Body of pancreas (tissue), 4 donors: ENCODE measurements around the gene VPS13C. TPM values are rescaled to one million over a fixed set of nuclear protein-coding genes. Genes with fewer than 3 reads are reported as not detected.

Experiments used
- ATAC-seq: fragments of 150-250 bp; one replicate; pipeline ENCODE4 v1.9.1; 2016
- DNase-seq, 4 donors: peaks; one replicate each; pipeline ENCODE4 v3.0.0-alpha.2; 2019
- H3K27ac ChIP-seq, 4 donors: fragments of 200-600 bp; sonication (generic); 1 replicate in 3 of 4; 2 replicates in 1 of 4; pipeline versions ENCODE4 v1.5.1 to v1.6.1; 2016 to 2019; ENCODE audit warnings: mild to moderate bottlenecking in 1 of 4, mixed read lengths in 1 of 4, moderate library complexity in 1 of 4
- H3K27me3 ChIP-seq, 2 donors: fragments of 200-600 bp; sonication (generic); one replicate each; pipeline ENCODE4 v1.6.0; 2016; ENCODE audit warnings: mild to moderate bottlenecking in 1 of 2
- H3K36me3 ChIP-seq, 2 donors: fragments of 200-600 bp; sonication (generic); replicated peaks in 1 of 2; 2 replicates each; pipeline ENCODE4 v1.5.1; 2016; ENCODE audit warnings: low read depth in 2 of 2; ENCODE audit not compliant: insufficient read depth in 1 of 2
- H3K4me1 ChIP-seq: fragments of 200-600 bp; sonication (generic); one replicate; pipeline ENCODE4 v1.6.0; 2016
- H3K4me3 ChIP-seq, 2 donors: fragments of 200-600 bp; sonication (generic); 1 replicate in 1 of 2; 2 replicates in 1 of 2; pipeline ENCODE4 v1.5.1; 2016 to 2019
- H3K9me3 ChIP-seq, 3 donors: fragments of 200-600 bp; sonication (generic); 1 replicate in 2 of 3; 2 replicates in 1 of 3; pipeline ENCODE4 v1.5.1; 2016
- POLR2A ChIP-seq, 3 donors: fragments of 450-650 bp; IDR thresholded peaks; one replicate each; pipeline ENCODE4 v1.6.1; 2016; ENCODE audit warnings: antibody characterized with exemption in 3 of 3, mild to moderate bottlenecking in 2 of 3
- WGBS, 2 donors: methylation state at CpG; one replicate each; pipeline ENCODE4 v1.1.5; 2017; 5-methylcytosine and 5-hydroxymethylcytosine counted together
- intact Hi-C: fragments of 100-400 bp; cut with DNase I; formaldehyde crosslinking; loops from one replicate; pipeline ENCODE4 v1.15.1; 2023
- total RNA-seq, 2 donors: library from RNA; depleted of rRNA; stranded (reverse); fragments of >200 nt; gene quantifications; one replicate each; pipeline ENCODE4 v1.1.0, GENCODE V29; 2016
- TF ChIP-seq, protein P1 (sequence below), 7 experiments: fragments of 450-650 bp in 4 of 7; fragments of 200-600 bp in 3 of 7; sonication (generic) in 3 of 7; IDR thresholded peaks; one replicate each; pipeline ENCODE4 v1.5.1; 2016 to 2019; ENCODE audit warnings: antibody characterized with exemption in 7 of 7

Gene VPS13C
- total RNA-seq, 2 donors from 2014 or later, result 67.2 to 68.6 TPM

DNA sequence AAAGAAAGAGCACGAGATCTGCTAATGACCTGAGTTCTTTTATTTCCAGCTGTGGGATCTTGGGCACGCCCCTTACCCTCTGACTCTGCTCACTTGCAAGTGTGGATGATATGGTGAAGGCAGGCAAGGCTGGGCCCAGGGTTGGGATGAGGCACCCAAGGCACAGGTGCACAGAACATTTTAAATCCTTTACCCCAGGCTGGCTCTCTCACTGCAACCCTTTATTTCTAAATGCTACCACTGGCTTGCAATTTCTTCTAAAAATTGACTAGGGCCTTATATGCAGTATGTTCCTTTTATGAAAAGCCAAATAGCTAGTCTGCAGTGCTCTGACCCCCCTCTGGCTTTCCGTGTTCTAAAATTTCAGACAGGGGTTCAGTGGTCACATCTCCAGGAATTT lies 237.7 kb downstream of the VPS13C start:
- Histone ChIP-seq H3K27me3 (no peaks in the 10 kb centered on the region), H3K9me3 (no peaks in the 10 kb centered on the region), H3K4me1 (no peaks in the 10 kb centered on the region), H3K27ac (no peak overlapping the region), H3K4me3 (no peak overlapping the region), H3K36me3 (no peaks in the 10 kb centered on the region)
- intact Hi-C loops, result no loop called here
- 83% methylated on average over 3 of the region's 3 CpGs for WGBS, 2 donors
- ATAC-seq (no peak), DNase-seq (no peak)
- TF ChIP-seq POLR2A (IDR thresholded peaks at IDR 0.05), result no peak
- TF ChIP-seq, protein P1, sequence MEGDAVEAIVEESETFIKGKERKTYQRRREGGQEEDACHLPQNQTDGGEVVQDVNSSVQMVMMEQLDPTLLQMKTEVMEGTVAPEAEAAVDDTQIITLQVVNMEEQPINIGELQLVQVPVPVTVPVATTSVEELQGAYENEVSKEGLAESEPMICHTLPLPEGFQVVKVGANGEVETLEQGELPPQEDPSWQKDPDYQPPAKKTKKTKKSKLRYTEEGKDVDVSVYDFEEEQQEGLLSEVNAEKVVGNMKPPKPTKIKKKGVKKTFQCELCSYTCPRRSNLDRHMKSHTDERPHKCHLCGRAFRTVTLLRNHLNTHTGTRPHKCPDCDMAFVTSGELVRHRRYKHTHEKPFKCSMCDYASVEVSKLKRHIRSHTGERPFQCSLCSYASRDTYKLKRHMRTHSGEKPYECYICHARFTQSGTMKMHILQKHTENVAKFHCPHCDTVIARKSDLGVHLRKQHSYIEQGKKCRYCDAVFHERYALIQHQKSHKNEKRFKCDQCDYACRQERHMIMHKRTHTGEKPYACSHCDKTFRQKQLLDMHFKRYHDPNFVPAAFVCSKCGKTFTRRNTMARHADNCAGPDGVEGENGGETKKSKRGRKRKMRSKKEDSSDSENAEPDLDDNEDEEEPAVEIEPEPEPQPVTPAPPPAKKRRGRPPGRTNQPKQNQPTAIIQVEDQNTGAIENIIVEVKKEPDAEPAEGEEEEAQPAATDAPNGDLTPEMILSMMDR (IDR thresholded peaks at IDR 0.05), result no peak

DNA sequence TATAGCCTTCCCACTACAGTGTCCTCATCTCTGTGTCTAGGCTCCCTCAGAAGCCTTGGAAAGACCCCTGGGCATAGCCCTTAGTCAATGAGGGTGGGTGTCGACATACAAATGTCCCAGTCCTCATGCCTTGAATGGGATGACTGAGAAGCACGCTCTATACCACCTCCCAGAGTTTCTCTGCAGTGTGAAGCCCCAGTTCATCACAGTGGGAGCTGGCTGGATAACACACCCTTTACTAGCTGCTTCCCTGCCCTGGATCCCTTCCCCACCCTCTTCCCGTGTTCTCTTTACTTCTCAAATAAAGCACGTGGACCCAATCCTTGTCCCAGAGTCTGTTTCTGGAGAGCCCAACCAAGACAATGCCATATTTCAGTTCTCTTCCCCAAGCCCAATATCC lies 239.3 kb downstream of the VPS13C start:
- Histone ChIP-seq H3K4me3 (no peak overlapping the region), H3K27me3 (no peaks in the 10 kb centered on the region), H3K9me3 (no peaks in the 10 kb centered on the region), H3K36me3 (no peaks in the 10 kb centered on the region), H3K4me1 (no peaks in the 10 kb centered on the region), H3K27ac (no peak overlapping the region)
- 84 to 86% methylated on average over 4 of the region's 4 CpGs for WGBS, 2 donors
- ATAC-seq (no peak), DNase-seq (no peak)
- no peak for TF ChIP-seq POLR2A (IDR thresholded peaks at IDR 0.05)
- TF ChIP-seq, protein P1 (IDR thresholded peaks at IDR 0.05), result no peak
- intact Hi-C loops, result no loop called here

DNA sequence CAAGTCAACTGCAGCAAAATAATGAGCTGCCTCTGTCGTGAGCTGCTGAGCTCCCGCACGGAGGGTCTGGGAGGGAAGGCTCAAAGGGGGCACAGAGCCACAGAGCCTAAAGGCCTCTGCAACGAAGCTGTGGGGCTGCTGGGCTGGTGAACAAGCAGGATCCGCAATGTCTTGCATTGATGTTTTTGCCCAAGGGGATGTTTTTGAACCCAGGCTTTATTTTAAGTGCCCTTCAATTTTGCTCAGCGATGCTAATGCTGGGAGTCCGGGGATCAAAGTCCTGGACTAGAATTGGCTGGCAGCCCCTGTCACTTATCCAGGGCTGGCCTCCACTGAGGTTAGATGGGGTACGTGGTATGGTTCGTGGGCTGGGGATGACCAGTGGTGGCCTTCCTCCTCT lies 240.0 kb downstream of the VPS13C start:
- 83 to 84% methylated on average over 9 of the region's 9 CpGs for WGBS, 2 donors

DNA sequence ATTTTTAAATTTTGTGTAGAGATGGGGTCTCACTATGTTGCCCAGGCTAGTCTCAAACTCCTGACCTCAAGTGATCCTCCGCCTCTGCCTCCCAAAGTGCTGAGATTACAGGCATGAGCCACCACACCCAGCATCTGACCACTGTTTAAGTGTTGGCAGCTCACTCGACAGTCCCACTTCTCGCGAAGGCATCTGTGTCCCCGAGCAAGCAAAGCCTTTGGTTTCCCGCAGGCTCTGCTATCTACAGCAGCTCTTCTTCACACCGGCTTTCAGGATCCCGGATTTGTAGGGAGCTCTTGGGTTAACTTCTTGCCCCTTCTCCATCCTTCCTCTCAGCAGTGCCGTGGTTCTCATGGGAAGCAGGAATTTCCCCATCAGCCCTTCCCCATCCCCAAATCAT lies 240.9 kb downstream of the VPS13C start:
- H3K9me3 ChIP-seq, result no peaks in the 10 kb centered on the region
- H3K4me1 ChIP-seq, result no peaks in the 10 kb centered on the region

More for the DNA sequence above, 240.0 kb downstream of the VPS13C start:
- TF ChIP-seq, protein P1 (IDR thresholded peaks at IDR 0.05), result no peak
- no peak for TF ChIP-seq POLR2A (IDR thresholded peaks at IDR 0.05)
- DNase-seq (no peak), ATAC-seq (no peak)
- H3K9me3 ChIP-seq, result no peaks in the 10 kb centered on the region
- H3K4me1 ChIP-seq, result no peaks in the 10 kb centered on the region
- no peak overlapping the region for H3K4me3 ChIP-seq
- no peaks in the 10 kb centered on the region for H3K27me3 ChIP-seq
- no peaks in the 10 kb centered on the region for H3K36me3 ChIP-seq
- intact Hi-C loops, result no loop called here
- H3K27ac ChIP-seq, result no peak overlapping the region

DNA sequence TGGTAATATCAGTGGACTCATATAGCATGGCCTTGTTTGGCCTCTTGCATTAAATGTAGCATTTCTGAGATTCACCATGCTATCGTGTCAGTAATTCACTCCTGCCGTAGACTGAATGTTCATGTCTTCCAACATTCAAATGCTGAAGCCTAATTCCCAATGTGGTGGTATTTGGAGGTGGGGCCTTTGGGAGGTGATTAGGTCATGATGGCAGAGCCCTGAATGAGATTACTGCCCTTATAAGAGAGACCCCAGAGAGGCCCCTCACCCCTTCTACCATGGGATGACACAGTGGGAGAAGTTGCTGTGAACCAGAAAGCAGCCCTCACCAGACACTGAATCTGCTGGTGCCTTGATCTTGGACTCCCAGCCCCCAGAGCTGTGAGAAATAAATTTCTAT lies 241.4 kb downstream of the VPS13C start:
- Histone ChIP-seq H3K27ac (no peak overlapping the region), H3K4me1 (no peaks in the 10 kb centered on the region), H3K27me3 (no peaks in the 10 kb centered on the region), H3K4me3 (no peak overlapping the region), H3K9me3 (no peaks in the 10 kb centered on the region), H3K36me3 (no peaks in the 10 kb centered on the region)
- WGBS, 2 donors, result 88 to 97% methylated on average over 2 of the region's 2 CpGs
- TF ChIP-seq POLR2A (IDR thresholded peaks at IDR 0.05), result no peak
- TF ChIP-seq, protein P1 (IDR thresholded peaks at IDR 0.05), result no peak
- DNase-seq (no peak), ATAC-seq (no peak)
- intact Hi-C loops, result no loop called here

More for the DNA sequence above, 240.9 kb downstream of the VPS13C start:
- 66 to 79% methylated on average over 9 of the region's 9 CpGs for WGBS, 2 donors
- Histone ChIP-seq H3K4me3 (no peak overlapping the region), H3K27me3 (no peaks in the 10 kb centered on the region), H3K36me3 (no peaks in the 10 kb centered on the region), H3K27ac (no peak overlapping the region)
- intact Hi-C loops, result no loop called here
- TF ChIP-seq POLR2A (IDR thresholded peaks at IDR 0.05), result no peak
- TF ChIP-seq, protein P1 (IDR thresholded peaks at IDR 0.05), result no peak
- no peak for DNase-seq
- no peak for ATAC-seq
